Testis (tissue), 2 donors: ENCODE results near the gene CACNA1C.

Experiments
- POLR2A ChIP-seq: fragments of 450-650 bp; IDR thresholded peaks from one replicate; pipeline ENCODE4 v1.6.1; 2017; ENCODE audit warnings: antibody characterized with exemption, mild to moderate bottlenecking, moderate library complexity
- TF ChIP-seq, protein P1 (sequence below), 3 experiments: fragments of 450-650 bp in 2 of 3; fragments of 200-600 bp in 1 of 3; sonication (generic) in 1 of 3; IDR thresholded peaks; one replicate each; pipeline ENCODE4 v1.5.1; 2016 to 2019; ENCODE audit warnings: antibody characterized with exemption in 3 of 3, mild to moderate bottlenecking in 2 of 3, moderate library complexity in 1 of 3

DNA sequence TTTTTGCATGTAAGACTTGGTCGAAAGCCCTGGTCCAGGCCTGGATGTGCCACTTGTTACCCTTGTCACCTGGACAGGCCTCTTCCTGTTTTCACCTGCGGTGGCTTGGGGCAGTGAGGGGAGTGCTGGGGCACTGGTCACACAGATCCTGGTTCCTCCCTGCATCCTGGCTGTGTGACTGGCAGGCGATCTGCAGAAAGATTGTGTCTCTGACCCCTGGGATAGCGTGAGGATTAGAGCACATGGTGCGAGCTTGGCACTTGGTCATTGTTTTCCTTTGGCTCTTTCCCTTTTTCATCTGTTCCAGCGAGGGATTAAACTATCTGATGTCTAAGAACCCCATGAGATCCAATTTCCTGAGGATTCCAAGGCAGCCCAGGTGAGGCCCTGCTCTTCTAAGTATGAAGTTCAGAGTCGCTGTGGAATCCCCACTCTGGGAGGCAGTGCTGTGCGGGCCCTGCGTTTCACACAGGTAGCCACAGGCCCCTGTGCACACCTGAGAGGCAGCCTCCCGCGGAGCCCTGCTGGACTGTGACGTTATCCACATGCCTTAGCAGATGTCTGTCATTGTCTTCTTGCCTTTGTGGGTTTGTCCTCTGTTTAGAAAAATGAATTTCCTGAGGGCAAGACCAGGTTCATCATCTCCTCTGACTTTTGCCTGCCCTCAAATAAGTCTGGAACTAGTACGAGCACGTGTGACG is 288.4 kb downstream of the CACNA1C start:
- TF ChIP-seq, protein P1, sequence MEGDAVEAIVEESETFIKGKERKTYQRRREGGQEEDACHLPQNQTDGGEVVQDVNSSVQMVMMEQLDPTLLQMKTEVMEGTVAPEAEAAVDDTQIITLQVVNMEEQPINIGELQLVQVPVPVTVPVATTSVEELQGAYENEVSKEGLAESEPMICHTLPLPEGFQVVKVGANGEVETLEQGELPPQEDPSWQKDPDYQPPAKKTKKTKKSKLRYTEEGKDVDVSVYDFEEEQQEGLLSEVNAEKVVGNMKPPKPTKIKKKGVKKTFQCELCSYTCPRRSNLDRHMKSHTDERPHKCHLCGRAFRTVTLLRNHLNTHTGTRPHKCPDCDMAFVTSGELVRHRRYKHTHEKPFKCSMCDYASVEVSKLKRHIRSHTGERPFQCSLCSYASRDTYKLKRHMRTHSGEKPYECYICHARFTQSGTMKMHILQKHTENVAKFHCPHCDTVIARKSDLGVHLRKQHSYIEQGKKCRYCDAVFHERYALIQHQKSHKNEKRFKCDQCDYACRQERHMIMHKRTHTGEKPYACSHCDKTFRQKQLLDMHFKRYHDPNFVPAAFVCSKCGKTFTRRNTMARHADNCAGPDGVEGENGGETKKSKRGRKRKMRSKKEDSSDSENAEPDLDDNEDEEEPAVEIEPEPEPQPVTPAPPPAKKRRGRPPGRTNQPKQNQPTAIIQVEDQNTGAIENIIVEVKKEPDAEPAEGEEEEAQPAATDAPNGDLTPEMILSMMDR (IDR thresholded peaks at IDR 0.05), result no peak
- no peak for TF ChIP-seq POLR2A
